ENCODE data around the gene CDK14. TPM values are rescaled to one million over a fixed set of nuclear protein-coding genes. Genes with fewer than 3 reads are reported as not detected.

CDK14 gene
- total RNA-seq, 6 donors from 2014 or later = 21.7 to 53.4 (median 37.1) TPM

GRCh38 chr7:90624225-90624911 is 28.2 kb downstream of the CDK14 start:
- H3K27ac ChIP-seq = peak overlapping the region; percentile 6 to 55 (median 32)

GRCh38 chr7:90625051-90625450 is 28.9 kb downstream of the CDK14 start:
- Histone ChIP-seq H3K4me3 (no peak overlapping the region), H3K36me3 (no peaks in the 10 kb centered on the region), H3K27ac (peak overlapping the region; percentile 6 to 55 (median 32)), H3K4me1 (peaks cover 33 to 52% (median 45%) of the 10 kb centered on the region in 4 donors), H3K27me3 (no peaks in the 10 kb centered on the region), H3K9me3 (no peaks in the 10 kb centered on the region)
- DNase-seq (no peak), ATAC-seq (ENCODE audit: low FRiP score in 2 of 2) (no peak)
- no peak for TF ChIP-seq EP300 (IDR thresholded peaks at IDR 0.05)
- no peak for TF ChIP-seq POLR2A (IDR thresholded peaks at IDR 0.05)
- no peak for TF ChIP-seq CTCF (IDR thresholded peaks at IDR 0.05)
- TF ChIP-seq POLR2AphosphoS5 (IDR thresholded peaks at IDR 0.05) = no peak
- 72 to 76% methylated on average over 5 of the region's 5 CpGs for WGBS, 2 donors

More at GRCh38 chr7:90624225-90624911, 28.2 kb downstream of the CDK14 start:
- peak in 1 of 2 donors; percentile 43 for ATAC-seq (ENCODE audit: low FRiP score in 2 of 2)
- H3K9me3 ChIP-seq = no peaks in the 10 kb centered on the region
- no peak overlapping the region for H3K4me3 ChIP-seq
- DNase-seq = no peak
- no peaks in the 10 kb centered on the region for H3K27me3 ChIP-seq
- WGBS, 2 donors = 66 to 72% methylated on average over 5 of the region's 5 CpGs
- peaks cover 33 to 52% (median 45%) of the 10 kb centered on the region in 4 donors for H3K4me1 ChIP-seq
- TF ChIP-seq POLR2AphosphoS5 (IDR thresholded peaks at IDR 0.05) = no peak
- no peak for TF ChIP-seq CTCF (IDR thresholded peaks at IDR 0.05)
- no peak for TF ChIP-seq POLR2A (IDR thresholded peaks at IDR 0.05)
- no peak for TF ChIP-seq EP300 (IDR thresholded peaks at IDR 0.05)
- no peaks in the 10 kb centered on the region for H3K36me3 ChIP-seq

GRCh38 chr7:90625562-90625961 is 29.4 kb downstream of the CDK14 start:
- H3K36me3 ChIP-seq = no peaks in the 10 kb centered on the region
- H3K27ac ChIP-seq = peak overlapping the region in 2 of 4 donors; percentile 8 to 32
- peak overlapping the region in 2 of 4 donors; percentile 13 to 18 for H3K4me3 ChIP-seq
- peak in 1 of 2 donors; percentile 46 for ATAC-seq (ENCODE audit: low FRiP score in 2 of 2)
- DNase-seq = no peak
- TF ChIP-seq POLR2A (IDR thresholded peaks at IDR 0.05) (no peak), EP300 (IDR thresholded peaks at IDR 0.05) (no peak), POLR2AphosphoS5 (IDR thresholded peaks at IDR 0.05) (peak in 1 of 2 donors; percentile 34), CTCF (IDR thresholded peaks at IDR 0.05) (no peak)
- 36 to 52% methylated on average over 3 of the region's 3 CpGs for WGBS, 2 donors
- no peaks in the 10 kb centered on the region for H3K27me3 ChIP-seq
- no peaks in the 10 kb centered on the region for H3K9me3 ChIP-seq
- H3K4me1 ChIP-seq = peaks cover 33 to 50% (median 44%) of the 10 kb centered on the region in 4 donors

- 53 to 70% methylated on average over 3 of the region's 3 CpGs for WGBS, 2 donors
- peak overlapping the region in 2 of 4 donors; percentile 8 to 32 for H3K27ac ChIP-seq
- no peaks in the 10 kb centered on the region for H3K9me3 ChIP-seq
- H3K27me3 ChIP-seq = no peaks in the 10 kb centered on the region
- DNase-seq (no peak), ATAC-seq (ENCODE audit: low FRiP score in 2 of 2) (peak in 1 of 2 donors; percentile 62)
- peaks cover 30 to 49% (median 40%) of the 10 kb centered on the region in 4 donors for H3K4me1 ChIP-seq
- H3K36me3 ChIP-seq = no peaks in the 10 kb centered on the region
- TF ChIP-seq CTCF (IDR thresholded peaks at IDR 0.05) (no peak), POLR2AphosphoS5 (IDR thresholded peaks at IDR 0.05) (no peak), POLR2A (IDR thresholded peaks at IDR 0.05) (no peak)
- peak overlapping the region in 2 of 4 donors; percentile 13 to 18 for H3K4me3 ChIP-seq
Measured at GRCh38 chr7:90626013-90626412, 29.9 kb downstream of the CDK14 start.

Measured in upper lobe of left lung (tissue), 6 donors.